ENCODE data around the gene AFF1.

The AFF1 gene

GRCh38 chr4:86924811-86925210, 10.0 kb upstream of the AFF1 start:
- FAIRE-seq = no peak

GRCh38 chr4:86926435-86927086, 8.2 kb upstream of the AFF1 start:
- no peak for FAIRE-seq

- FAIRE-seq = no peak
Measured at GRCh38 chr4:86927843-86928395, 6.9 kb upstream of the AFF1 start.

- FAIRE-seq = no peak
Measured at GRCh38 chr4:86928400-86929255, 6.2 kb upstream of the AFF1 start.

GRCh38 chr4:86934147-86934770, 552 bp upstream of the AFF1 start:
- FAIRE-seq = no peak

GRCh38 chr4:86935566-86935852, 698 bp downstream of the AFF1 start:
- FAIRE-seq = no peak

- no peak for FAIRE-seq
Measured at GRCh38 chr4:86935853-86936733, 1.3 kb downstream of the AFF1 start.

GRCh38 chr4:86938771-86939520, 4.1 kb downstream of the AFF1 start:
- no peak for FAIRE-seq

- FAIRE-seq = no peak
Measured at GRCh38 chr4:86939729-86940575, 5.1 kb downstream of the AFF1 start.

- no peak for FAIRE-seq
Measured at GRCh38 chr4:86940920-86941460, 6.2 kb downstream of the AFF1 start.

- no peak for FAIRE-seq
Measured at GRCh38 chr4:86942185-86942666, 7.4 kb downstream of the AFF1 start.

GRCh38 chr4:86944964-86945781, 10.4 kb downstream of the AFF1 start:
- no peak for FAIRE-seq

- no peak for FAIRE-seq
Measured at GRCh38 chr4:86946868-86947500, 12.2 kb downstream of the AFF1 start.

- FAIRE-seq = no peak
Measured at GRCh38 chr4:86947501-86948120, 12.8 kb downstream of the AFF1 start.

GRCh38 chr4:86948276-86948675, 13.5 kb downstream of the AFF1 start:
- FAIRE-seq = no peak

GRCh38 chr4:86950831-86951525, 16.2 kb downstream of the AFF1 start:
- FAIRE-seq = no peak

GRCh38 chr4:86955888-86956451, 21.2 kb downstream of the AFF1 start:
- no peak for FAIRE-seq

GRCh38 chr4:86957215-86957614, 22.4 kb downstream of the AFF1 start:
- FAIRE-seq = no peak
